GM18498 (cell line): Measurements from ENCODE around the gene ZFPL1.

Experiments used
- ATAC-seq: cut with Tn5 transposase; IDR thresholded peaks from one replicate; pipeline ENCODE4 v1.9.1; 2021; ENCODE audit warnings: mild to moderate bottlenecking, moderate library complexity; ENCODE audit not compliant: unreplicated experiment

The ZFPL1 gene

GRCh38 chr11:65126624-65127274 is 42.7 kb downstream of the ZFPL1 start:
- no peak for ATAC-seq

- ATAC-seq: no peak
Measured at GRCh38 chr11:65127473-65128181, 43.6 kb downstream of the ZFPL1 start.

GRCh38 chr11:65128182-65129145 is 44.4 kb downstream of the ZFPL1 start:
- no peak for ATAC-seq

- no peak for ATAC-seq
Measured at GRCh38 chr11:65129649-65130441, 45.8 kb downstream of the ZFPL1 start.

GRCh38 chr11:65130631-65131416 is 46.8 kb downstream of the ZFPL1 start:
- ATAC-seq: no peak

GRCh38 chr11:65131417-65131776 is 47.4 kb downstream of the ZFPL1 start:
- ATAC-seq: no peak

- no peak for ATAC-seq
Measured at GRCh38 chr11:65131895-65132237, 47.8 kb downstream of the ZFPL1 start.

GRCh38 chr11:65132238-65132987 is 48.4 kb downstream of the ZFPL1 start:
- peak; percentile 36 for ATAC-seq

GRCh38 chr11:65132988-65133700 is 49.1 kb downstream of the ZFPL1 start:
- ATAC-seq: no peak

- ATAC-seq: no peak
Measured at GRCh38 chr11:65133724-65134123, 49.7 kb downstream of the ZFPL1 start.

- peak; percentile 65 for ATAC-seq
Measured at GRCh38 chr11:65134240-65134951, 50.4 kb downstream of the ZFPL1 start, which contains the start of gene SYVN1. SYVN1 (minus strand) TSS chr11:65134519; CDS start chr11:65133601, 918 bp downstream.

GRCh38 chr11:65134952-65135632 is 51.1 kb downstream of the ZFPL1 start:
- peak; percentile 71 for ATAC-seq

GRCh38 chr11:65135633-65136145 is 51.7 kb downstream of the ZFPL1 start:
- ATAC-seq: no peak

GRCh38 chr11:65136515-65137096 is 52.6 kb downstream of the ZFPL1 start:
- no peak for ATAC-seq
